HFF-Myc (cell line): ENCODE measurements around the gene NOS1.

Source experiments
- DNase-seq: peaks from one replicate; pipeline ENCODE4 v3.0.0-alpha.2; 2011; ENCODE audit warnings: low read depth; ENCODE audit errors: extremely low read depth
- H3K4me3 ChIP-seq: replicated peaks from 2 replicates; pipeline ENCODE4 v1.5.1; 2011; ENCODE audit warnings: low read depth, mild to moderate bottlenecking, control low read depth, low read length
- CTCF ChIP-seq: IDR thresholded peaks from 2 replicates; pipeline ENCODE4 v1.5.1; 2012; ENCODE audit warnings: mild to moderate bottlenecking, low read depth, low read length, control low read depth; ENCODE audit errors: missing control alignments

NOS1 gene

GRCh38 chr12:117350140-117350539 lies 11.3 kb downstream of the NOS1 start:
- DNase-seq: no peak
- no peak for TF ChIP-seq CTCF
- no peak overlapping the region for H3K4me3 ChIP-seq

GRCh38 chr12:117347588-117347987 lies 13.8 kb downstream of the NOS1 start:
- no peak for TF ChIP-seq CTCF
- no peak for DNase-seq
- no peak overlapping the region for H3K4me3 ChIP-seq

- DNase-seq: no peak
- no peak overlapping the region for H3K4me3 ChIP-seq
- TF ChIP-seq CTCF: no peak
Observed at GRCh38 chr12:117344716-117345115, 16.7 kb downstream of the NOS1 start.

GRCh38 chr12:117343849-117344248 lies 17.6 kb downstream of the NOS1 start:
- no peak for TF ChIP-seq CTCF

GRCh38 chr12:117343296-117343695 lies 18.1 kb downstream of the NOS1 start:
- DNase-seq: no peak
- no peak for TF ChIP-seq CTCF
- H3K4me3 ChIP-seq: no peak overlapping the region

More at GRCh38 chr12:117343849-117344248, 17.6 kb downstream of the NOS1 start:
- DNase-seq: no peak
- H3K4me3 ChIP-seq: no peak overlapping the region

- TF ChIP-seq CTCF: no peak
- H3K4me3 ChIP-seq: no peak overlapping the region
- no peak for DNase-seq
Observed at GRCh38 chr12:117342682-117343081, 18.7 kb downstream of the NOS1 start.

- no peak overlapping the region for H3K4me3 ChIP-seq
- DNase-seq: no peak
- TF ChIP-seq CTCF: no peak
Observed at GRCh38 chr12:117342247-117342646, 19.2 kb downstream of the NOS1 start.
